CD4-positive, alpha-beta T cell treated with Interleukin-21 for 1 hour (primary cell): ENCODE results near the gene SPARC.
"Not testable (repeated sequence)": the region's sequence is repeated elsewhere in the genome, so short reads cannot be mapped to it uniquely, and the experiment has no call there.

Experiments used
- DNase-seq: peaks from one replicate; pipeline ENCODE4 v3.0.0-alpha.2; 2020

The SPARC gene, protein sequence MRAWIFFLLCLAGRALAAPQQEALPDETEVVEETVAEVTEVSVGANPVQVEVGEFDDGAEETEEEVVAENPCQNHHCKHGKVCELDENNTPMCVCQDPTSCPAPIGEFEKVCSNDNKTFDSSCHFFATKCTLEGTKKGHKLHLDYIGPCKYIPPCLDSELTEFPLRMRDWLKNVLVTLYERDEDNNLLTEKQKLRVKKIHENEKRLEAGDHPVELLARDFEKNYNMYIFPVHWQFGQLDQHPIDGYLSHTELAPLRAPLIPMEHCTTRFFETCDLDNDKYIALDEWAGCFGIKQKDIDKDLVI

GRCh38 chr5:151686674-151687407 lies at the start of gene SPARC:
SPARC (minus strand) TSS chr5:151686915; CDS start chr5:151676188, 10,727 bp downstream.
- DNase-seq: no peak

- DNase-seq: no peak
Measured at GRCh38 chr5:151735646-151736045, 48.9 kb upstream of the SPARC start.

GRCh38 chr5:151734064-151734408 lies 47.3 kb upstream of the SPARC start:
- no peak for DNase-seq

DNA sequence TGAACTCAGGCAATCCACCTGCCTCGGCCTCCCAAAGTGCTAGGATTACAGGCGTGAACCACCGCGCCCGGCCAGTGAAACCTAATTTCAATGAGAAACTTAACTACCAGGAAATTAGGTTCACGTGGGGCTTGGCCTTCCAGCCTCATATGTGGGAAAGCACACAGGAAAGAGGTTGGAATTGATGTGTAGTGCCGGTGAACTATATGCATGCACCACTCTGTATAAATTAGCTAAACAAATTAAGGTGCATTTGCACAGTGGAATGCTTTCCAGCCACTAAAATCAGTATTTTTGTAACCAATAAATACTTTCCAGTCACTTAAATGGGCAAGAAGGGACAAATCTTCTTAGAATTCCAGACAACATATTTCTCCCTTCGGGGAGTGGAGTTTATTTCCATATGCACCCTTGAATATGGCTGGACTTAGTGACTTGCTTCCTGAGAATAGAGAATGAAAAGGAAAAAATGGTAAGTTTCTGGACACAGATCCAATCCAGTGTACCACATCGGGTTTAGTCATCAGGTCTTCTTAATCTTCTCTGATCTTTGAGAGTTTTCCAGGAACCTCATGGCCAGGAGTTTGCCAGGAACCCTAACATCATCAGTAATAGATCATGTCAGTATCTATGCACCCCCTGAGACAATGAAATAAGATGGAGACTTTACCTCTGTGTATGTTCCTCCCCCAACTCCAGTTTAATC lies 46.8 kb upstream of the SPARC start:
- DNase-seq: no peak

- no peak for DNase-seq
Measured at GRCh38 chr5:151730381-151730780, 43.7 kb upstream of the SPARC start.

- not testable (repeated sequence) for DNase-seq
Measured at GRCh38 chr5:151729597-151729996, 42.9 kb upstream of the SPARC start.

DNA sequence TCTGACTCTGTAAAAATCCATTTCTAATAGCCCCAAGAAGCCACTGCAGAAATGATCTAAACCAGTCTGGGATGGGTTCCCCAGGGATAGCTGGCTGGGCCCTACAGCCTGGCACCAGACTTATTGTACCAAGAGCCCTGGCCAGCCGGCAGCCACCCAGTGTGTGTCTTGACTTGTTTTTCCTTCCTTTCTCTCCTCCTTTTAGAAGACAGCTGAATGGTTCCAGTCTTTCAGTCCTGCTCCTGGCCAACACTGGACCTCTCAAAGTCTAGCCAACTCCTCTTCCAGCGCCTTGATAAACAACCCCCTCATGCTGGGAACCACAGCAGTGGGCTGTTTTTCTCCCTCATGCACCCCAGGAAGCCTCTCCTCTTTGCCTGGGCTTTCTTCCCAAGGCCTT lies 37.6 kb upstream of the SPARC start:
- DNase-seq: no peak

- DNase-seq: no peak
Measured at GRCh38 chr5:151722546-151722945, 35.8 kb upstream of the SPARC start.

DNA sequence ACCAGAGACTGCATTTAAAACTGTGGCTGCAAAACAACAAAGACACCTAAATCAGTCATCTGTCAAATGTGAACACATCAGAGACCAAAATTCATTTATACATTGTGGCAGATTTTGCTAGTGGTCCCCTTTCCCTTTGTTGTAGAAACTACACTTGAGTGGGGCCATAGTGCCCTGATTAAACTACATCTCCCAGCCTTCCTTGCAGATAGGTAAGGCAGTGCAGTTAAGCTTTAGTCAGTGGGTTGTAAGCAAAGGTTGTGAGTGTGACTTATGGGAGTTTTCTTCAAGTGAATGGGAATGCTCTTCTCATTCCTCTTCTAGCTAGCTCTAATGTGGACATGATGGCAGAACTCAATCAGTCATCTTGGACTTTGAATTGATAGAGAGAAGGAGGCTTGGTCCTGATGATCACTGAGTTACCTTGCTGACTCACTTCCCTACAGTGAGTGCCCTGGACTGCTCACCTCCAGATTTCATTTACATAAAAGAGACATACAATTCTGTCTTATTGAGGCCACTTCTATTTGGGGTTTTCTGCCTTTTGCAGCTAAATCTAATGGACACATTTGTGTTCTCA lies 35.2 kb upstream of the SPARC start:
- DNase-seq: no peak

GRCh38 chr5:151721087-151721646 lies 34.5 kb upstream of the SPARC start:
- no peak for DNase-seq

GRCh38 chr5:151720215-151720614 lies 33.5 kb upstream of the SPARC start:
- no peak for DNase-seq

DNA sequence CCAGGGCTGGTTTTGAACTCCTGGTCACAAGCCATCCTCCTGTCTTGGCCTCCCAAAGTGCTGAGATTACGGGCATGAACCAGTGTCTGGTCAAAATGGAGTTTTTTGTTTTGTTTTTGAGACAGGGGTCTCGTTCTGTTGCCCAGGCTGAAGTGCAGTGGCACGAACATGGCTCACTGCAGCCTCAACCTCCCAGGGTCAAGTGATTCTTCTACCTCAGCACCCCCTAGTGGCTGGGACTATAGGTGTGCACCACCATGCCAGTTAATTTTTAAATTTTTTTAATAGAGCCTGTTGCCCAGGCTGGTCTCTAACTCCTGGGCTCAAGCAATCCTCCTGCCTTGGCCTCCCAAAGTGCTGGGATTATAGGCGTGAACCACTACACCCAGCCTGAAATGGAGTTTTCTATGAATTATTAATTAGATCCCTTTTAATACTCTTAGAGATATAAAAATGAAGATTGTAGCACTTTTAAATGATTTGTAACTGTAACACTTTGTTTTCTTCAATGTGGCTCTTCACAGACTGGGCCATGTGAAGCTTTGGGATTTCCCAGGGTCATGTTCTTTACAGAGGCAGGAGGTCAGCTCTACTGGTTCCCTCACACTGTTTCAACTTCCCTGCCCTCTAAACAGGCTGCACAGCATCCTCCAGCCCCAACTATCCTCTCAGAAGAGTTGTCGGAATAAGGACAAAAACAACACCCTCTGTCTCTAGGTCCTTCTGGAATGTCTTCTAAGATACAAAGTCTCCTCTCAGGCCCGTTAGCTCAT lies 32.7 kb upstream of the SPARC start:
- no peak for DNase-seq

- no peak for DNase-seq
Measured at GRCh38 chr5:151718646-151719045, 31.9 kb upstream of the SPARC start.

DNA sequence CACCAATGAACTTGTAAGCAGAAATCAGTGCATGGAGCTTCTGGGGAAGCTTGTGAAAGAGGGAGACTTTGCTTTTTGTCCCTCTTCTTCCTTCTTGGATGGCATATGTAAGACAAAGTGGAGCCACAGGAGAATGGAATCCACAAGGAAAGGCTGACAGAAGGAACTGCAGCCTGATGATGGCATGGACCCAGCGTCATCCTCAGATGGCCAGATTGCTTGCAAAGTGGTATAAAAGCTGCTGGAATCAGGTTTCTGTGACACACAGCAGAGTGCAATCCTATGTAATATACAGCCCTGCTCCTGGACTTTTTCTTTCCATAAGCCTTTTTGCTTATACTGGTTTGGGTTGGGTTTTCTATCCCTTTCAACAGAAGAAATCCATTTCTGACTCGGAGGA lies 31.4 kb upstream of the SPARC start:
- DNase-seq: no peak

DNA sequence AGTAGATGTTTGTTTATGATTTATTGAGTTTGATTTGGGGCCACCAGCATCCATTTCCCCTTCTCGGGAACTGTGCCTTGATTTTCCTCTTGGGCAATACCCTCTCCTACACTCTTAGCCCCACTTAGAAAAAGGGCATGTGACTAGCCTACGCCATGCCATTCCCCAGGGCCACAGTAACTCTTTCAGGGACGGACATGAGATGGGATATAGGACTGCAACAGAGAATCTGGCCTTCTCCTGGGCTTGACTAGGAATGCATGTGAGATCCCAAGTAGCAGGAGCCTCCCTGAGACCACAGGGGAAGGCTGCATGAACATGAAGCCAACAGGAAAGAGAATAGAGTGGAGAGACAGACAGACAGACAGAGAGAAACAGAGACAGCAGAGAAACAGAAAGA lies 30.7 kb upstream of the SPARC start:
- no peak for DNase-seq

DNA sequence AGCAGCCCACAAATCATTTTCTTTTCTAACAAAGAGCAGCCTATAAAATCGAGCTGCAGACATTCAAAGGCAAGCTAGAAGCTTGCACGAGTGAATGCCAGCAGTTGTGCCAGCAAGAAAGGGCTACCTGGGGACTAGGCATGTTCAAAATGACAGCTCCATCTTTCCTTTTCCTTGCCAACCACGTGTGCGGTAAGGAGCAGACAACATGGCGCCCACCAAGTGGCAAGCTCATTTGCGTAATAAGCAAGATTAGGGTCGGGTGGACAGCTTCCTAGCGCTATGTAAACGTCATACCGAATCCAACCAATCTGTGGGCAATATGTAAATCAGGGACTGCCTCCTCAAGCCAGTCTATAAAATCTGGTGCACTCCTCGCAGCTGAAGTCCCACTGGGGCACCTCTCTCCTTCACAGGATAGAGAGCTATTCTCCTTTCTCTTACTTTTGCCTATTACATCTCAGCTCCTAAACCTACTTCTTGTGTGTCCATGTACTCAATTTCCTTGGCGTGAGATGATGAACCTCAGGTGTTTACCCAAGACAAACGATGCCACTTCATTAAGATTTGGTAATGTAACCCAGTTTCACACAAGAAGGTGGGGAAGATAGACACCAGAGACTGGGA lies 22.5 kb upstream of the SPARC start:
- no peak for DNase-seq

DNA sequence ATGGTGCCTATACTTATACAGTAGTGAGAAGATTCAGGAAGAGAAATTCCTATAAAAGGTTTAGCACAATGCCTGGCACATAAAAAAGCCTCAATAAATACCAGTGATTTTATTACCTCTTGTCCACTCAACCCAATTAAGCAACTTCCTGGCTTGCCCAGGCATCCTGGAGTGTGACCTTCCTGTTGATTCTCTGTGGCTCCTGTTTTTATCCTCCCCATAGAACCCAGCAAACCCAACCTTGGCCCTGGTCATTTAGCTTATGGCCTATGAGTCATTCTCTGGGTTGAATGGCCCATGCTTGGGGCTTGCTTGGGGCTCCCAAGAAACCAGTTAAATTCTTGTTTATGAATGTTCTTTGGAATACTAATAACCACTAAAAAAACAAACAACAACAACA lies 21.4 kb upstream of the SPARC start:
- DNase-seq: no peak

DNA sequence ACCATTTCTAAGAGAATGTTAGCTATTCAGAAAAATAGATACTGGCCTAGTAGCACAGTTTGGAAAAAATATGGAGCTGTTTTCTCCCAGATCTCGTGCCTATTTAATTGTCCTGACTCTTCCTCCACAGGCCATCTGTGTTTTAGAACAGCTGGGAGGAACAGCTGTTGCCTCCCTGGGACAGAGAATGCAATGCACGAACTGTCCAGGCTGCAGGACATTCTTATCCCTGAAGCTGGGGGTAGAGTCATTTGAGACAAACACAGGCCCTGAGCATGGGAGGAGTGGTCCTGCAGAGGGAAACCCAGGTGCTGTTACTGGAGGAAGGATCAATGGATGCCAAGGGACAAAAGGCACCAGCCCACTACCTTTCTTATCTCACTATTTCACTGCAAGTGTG lies 20.9 kb upstream of the SPARC start:
- DNase-seq: no peak

DNA sequence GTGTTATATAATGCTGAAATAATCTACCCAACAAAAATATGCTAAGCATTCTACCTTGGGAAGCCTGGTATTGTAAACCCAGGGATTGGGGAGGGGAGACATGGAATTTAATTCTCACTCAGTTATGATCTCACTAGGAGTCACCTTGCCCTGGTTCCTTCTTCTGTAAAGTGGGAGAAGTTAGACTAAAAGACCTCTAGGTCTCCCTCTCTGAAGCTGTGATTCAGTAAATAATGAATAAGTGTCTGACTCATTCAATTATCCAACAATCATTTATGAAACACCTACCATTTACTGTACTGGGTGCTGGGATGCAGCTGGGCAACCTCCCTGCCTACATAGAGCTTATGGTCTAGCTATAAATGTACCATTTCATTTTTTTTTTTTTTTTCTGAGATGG lies 20.2 kb upstream of the SPARC start:
- DNase-seq: no peak

DNA sequence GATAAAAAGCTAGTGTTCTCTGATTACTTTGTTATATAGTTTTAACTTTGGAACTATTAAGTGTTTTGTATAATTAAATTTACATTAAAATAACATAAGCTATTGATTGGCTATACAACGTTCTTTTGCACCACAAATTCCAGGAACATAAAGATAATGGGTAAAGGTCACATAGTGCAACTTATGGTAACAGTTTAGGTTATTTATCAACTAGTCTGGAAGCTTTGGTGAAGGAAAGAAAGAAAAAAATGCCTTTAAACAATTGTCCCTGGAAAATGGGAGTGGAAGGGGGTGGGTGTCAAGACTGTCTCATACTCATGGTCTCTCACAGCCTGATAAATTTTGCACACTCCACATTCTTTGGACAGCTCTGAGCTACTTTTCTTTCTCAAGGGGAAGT lies 17.1 kb upstream of the SPARC start:
- DNase-seq: no peak

GRCh38 chr5:151703227-151703626 lies 16.5 kb upstream of the SPARC start:
- no peak for DNase-seq

- DNase-seq: no peak
Measured at GRCh38 chr5:151700820-151701219, 14.1 kb upstream of the SPARC start.
